HG03558 (cell line): ENCODE results near the gene CCR5.
"Not testable (repeated sequence)": the region's sequence is repeated elsewhere in the genome, so short reads cannot be mapped to it uniquely, and the experiment has no call there.

Source experiments
- ATAC-seq: cut with Tn5 transposase; IDR thresholded peaks from one replicate; pipeline ENCODE4 v1.9.1; 2021; ENCODE audit warnings: moderate number of reproducible peaks; ENCODE audit not compliant: unreplicated experiment; ENCODE audit errors: extremely low read depth

The CCR5 gene

DNA sequence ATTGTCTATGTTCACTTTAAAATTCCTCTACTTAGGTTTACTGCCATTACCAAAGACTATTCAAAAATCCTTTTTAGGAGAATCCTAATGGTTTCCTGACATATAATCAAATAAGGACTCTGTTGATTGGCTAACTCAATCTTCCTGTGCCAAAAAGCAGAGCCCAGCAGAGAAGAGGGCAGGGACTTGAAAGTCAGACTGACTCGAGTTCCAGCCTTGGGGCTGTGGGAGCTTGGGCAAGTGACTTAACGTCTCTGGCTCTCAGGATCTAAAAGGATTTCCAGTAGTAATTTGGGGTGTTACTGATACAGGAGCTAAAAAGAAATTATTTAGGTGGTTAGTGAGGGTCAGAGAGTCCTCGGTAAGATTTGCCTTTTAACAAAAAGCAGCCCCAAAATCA is 10.9 kb downstream of the CCR5 start:
- ATAC-seq: no peak

GRCh38 chr3:46383211-46383950 is 12.6 kb downstream of the CCR5 start:
- ATAC-seq: no peak

DNA sequence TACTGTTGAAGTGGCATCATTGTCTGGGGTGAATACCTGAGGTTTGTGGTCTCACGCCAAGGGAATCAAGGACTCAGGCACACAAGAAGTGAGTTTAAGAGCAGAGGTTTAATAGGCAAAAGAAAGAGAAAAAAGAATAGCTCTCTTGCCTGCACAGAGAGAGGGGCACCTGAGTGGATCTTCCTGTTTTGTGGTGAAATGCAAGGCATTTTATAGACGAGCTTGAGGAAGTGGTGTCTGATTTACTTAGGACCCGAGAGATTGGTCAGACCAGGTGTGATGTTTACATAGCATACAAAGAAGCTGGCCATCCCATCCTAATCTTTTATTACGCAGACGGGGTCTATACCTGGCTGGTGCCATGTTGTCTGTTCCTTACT is 13.2 kb downstream of the CCR5 start:
- ATAC-seq: no peak

DNA sequence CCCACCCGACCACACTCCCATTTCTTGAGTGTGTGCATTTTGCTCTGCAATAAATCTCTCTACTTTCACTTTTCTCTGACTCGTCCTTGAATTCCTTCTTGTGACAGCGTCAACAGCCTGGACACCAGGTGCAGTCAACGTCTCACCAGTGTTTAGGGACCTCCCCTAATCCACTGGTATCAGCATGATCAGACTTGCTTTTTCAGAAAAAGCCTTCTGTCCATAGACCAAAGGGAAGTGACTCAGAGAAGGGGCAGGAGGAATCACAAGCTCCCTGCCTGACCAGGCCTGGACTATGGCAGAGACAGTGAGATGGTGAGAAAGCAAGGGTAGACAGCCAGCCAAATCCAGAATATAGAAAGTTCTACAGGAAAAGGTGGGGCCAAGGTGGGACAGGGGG is 15.5 kb downstream of the CCR5 start:
- no peak for ATAC-seq

GRCh38 chr3:46388847-46389246 is 18.1 kb downstream of the CCR5 start:
- not testable (repeated sequence) for ATAC-seq

- ATAC-seq: no peak
These were observed 18.6 kb downstream of the CCR5 start for GRCh38 chr3:46389306-46389705.

GRCh38 chr3:46391526-46391925 is 20.8 kb downstream of the CCR5 start:
- ATAC-seq: not testable (repeated sequence)

DNA sequence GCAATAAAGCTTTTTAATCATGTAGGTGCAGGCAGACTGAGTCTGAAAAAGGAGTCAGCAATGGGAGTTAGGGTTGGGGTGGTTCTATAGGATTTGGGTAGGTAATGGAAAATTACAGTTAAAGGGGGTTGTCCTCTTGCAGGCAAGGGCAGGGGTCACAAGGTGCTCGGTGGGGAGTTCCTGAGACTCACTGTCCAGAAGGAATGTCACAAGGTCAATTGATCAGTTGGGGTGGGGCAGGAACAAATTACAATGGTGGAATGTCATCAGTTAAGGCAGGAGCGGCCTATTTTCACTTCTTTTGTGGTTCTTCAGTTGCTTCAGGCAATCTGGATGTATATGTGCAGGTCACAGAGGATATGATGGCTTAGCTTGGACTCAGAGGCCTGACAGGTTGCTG is 22.3 kb downstream of the CCR5 start:
- ATAC-seq: no peak

DNA sequence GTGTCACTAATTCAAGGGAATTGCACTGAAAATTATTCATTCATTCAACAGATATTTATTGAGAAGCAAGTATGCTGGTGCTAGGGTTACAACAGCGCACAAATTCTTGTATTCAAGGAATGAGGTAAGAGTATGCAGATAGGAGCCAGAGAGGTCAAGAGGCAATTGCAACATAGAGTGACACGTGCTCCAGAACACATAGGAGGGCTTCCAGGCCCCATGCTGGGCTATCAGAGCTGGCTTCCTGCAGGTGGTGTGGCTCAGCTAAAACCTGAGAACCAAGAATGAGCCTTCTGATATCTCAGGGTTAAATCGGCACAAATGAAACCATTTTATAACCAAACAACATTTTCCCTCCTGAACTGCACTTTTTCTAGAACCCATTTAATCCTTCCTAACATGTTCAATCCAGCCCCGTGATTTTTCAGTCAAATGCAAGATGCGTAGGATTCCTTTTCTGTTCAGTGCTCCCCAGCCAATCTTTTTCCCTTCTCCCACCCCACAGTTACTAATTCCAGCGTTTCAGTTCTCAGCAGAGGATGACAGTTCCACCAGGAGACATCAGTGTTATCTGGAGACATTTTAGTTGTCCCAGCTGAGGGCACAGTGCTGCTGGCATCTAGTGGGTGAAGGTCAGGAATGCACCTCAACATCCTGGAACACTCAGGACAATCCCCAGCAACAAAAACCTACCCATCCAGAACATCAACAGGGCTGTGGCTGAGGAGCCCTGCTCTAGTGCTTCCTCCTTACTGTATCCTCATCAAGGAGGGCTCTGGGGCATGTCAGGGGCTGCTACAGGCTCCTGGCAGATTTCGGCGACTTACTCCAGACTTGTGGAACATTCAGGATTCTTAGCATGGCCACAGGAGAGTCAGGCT is 23.0 kb downstream of the CCR5 start:
- no peak for ATAC-seq

DNA sequence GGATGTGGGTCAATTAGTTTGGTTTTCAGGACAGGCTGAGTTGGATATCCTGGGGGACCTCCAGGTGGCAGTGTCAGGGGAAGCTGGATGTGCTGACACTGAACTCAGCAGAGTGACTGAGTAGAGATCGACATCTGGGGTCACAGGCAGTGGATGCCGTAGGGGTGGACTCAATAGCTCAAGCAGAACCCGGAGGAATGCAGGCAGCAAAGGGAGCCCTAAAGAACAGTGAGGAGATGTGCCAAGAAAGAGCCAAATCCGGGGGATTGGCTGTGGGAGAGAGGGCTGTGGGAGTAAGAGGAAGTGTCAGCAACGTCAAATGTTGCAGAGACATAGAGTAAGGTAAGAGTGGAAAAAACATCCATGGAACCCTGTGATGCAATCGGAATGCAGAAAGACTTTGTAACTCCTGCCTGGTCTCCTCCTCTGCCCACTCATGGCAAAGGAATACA is 24.5 kb downstream of the CCR5 start:
- ATAC-seq: no peak

- ATAC-seq: no peak
These were observed 25.2 kb downstream of the CCR5 start for GRCh38 chr3:46395766-46396530.

DNA sequence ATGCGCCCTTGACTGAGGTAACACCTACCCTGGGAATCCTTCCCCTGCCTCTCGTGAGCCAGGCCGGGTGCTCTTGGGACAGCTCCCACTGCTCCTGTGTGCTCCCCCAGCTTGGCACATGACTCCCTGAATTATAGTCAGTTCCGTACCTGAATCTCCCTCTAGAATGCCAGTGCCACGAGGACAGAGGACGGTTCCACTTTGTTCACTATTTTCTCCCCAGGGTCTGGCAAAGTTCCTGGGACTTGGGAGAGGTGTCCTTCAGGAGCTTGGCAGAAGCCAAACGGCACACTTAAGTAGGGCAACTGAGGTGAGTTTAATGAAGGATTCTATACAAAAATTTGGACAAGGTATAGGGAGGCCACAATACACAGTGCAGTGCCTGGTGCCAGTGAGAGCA is 26.4 kb downstream of the CCR5 start:
- ATAC-seq: no peak

- ATAC-seq: no peak
These were observed 27.6 kb downstream of the CCR5 start for GRCh38 chr3:46398186-46398955.

- ATAC-seq: no peak
These were observed 28.4 kb downstream of the CCR5 start for GRCh38 chr3:46399098-46399497.

- no peak for ATAC-seq
These were observed 28.8 kb downstream of the CCR5 start for GRCh38 chr3:46399557-46399956.

GRCh38 chr3:46400000-46400734 is 29.4 kb downstream of the CCR5 start:
- no peak for ATAC-seq

DNA sequence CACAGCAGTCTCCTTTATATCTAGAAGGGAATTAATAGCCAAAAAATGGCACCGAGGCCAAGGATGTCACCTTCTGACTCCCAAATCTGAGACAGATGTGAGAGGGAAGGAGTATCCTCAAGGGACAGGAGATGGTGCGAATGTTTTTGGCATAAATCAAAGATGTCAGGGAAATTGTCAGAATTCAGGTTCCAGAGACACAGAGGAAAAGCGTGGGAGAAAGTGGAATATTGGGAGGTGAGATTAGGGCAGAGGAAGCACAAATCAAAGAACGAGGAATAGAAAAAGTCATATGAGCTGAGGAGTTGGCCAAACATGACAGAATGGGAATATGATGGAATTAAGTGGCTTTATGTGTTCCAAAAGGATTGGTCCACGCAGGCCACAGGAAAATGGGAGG is 30.1 kb downstream of the CCR5 start:
- ATAC-seq: no peak

DNA sequence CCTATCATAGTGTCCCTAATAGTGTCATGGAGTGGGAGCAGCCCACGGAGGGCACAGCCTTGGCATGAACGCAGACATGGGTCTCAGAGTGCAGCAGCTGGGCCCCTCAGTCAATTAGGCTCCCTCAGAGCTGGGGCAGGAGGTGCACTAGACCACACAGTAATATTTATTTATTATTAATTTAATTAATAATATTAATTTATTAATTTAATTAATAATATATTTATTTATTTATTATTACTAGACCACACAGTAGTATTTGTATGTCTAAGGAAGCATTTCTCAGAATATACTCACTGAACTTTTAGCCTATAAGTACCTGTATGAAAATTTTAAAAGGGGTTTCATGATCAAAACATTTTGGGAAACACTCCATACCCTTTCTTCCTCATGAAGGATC is 30.8 kb downstream of the CCR5 start:
- ATAC-seq: no peak

DNA sequence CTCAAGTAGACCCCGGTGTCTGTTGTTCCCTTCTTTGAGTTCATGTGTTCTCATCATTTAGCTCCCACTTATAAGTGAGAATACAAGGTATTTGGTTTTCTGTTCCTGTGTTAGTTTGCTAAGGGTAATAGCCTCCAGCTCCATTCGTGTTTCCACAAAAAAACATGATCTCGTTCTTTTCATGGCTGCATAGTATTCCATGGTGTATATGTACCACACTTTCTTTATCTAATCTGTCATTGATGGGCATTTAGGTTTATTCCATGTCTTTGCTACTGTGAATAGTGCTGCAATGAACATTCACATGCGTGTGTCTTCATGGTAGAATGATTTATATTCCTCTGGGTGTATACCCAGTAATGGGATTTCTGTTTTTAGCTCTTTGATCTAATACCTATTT is 32.2 kb downstream of the CCR5 start:
- not testable (repeated sequence) for ATAC-seq
